Placental pericyte (primary cell): ENCODE results near the gene LRRC37A2. TPM values are rescaled to one million over a fixed set of nuclear protein-coding genes. Genes with fewer than 3 reads are reported as not detected.

ENCODE experiments used
- small RNA-seq: library from RNA; depleted of rRNA; stranded (forward); fragments of <200 nt; gene quantifications from one replicate; pipeline ENCODE3, GENCODE V24; 2012; ENCODE audit warnings: low replicate concordance
- total RNA-seq: library from RNA; depleted of rRNA; stranded (reverse); fragments of >200 nt; gene quantifications from 2 replicates; pipeline ENCODE4 v1.2.3, GENCODE V29; 2012

Gene LRRC37A2
- total RNA-seq: 7.4 and 8.3 TPM in 2 replicates

DNA sequence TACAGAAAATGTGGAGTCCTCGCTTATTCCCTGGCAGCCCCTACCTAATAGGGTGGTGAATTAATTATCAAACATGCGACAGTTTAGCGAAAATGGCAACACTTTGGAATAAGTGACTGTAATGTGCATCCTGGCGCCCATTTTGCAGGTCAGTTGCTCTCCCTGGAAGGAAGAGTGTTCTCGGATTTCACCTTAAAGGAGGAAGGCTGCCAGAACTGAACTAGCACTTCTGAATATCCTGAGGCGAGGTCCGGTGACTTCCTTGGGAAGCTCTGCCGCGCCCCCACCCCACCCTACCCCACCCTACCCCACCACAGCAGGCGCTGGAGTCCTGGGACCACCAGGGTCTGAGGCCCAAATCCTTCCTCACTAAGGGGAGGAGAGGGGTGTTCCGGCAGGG lies at the start of gene LRRC37A2:
TSS of gene LRRC37A2 (plus strand) at position 301 of the 400 bp plus-strand sequence. CDS start 245 bp downstream, outside the sequence.

DNA sequence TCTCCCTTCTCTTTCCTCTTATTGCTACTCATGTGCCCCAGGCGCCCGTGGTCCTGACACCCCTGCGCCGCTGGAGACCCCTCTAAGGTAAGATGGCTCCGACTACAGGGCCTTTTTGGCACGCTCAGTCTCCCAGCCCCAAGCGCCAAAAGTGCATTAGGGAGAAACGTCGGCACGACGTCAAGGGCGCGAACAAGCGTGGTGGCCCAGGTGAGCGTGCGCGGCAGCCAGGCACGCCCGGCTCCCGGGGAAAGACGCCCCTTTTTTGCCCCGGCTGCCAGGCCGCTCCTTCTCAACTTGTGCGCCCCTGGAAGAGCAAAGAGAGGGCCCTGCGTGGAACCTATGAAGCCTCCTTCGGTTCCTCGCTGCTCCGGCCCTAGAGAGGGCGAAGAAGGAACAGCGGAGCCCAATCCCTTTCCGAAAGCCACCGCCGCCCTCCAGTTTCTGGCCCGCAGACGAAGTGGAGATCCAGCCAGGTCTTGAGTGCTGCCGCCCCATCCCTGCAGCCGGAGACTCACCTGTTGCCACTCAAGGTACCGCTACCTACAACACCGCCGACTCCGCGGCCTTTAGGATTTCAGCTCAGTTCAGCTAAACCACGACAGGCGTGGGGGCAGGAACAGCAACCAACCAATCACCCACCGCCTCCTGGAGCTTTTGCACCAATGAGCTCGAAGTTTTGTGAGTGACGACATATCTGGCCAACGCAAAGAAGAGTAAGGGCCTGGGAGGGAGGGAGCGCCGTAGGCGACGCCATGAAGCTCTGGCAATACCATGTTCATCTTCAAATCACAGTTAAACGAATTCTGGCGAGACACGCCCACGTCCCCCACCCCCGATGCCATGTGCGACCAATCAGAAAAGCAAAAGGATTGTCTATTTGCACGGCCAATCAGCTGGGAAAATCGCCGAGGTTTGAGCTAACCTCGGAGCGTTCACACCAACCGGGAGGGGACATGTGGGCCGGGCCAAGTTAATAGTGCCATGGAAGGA lies 67.1 kb downstream of the LRRC37A2 start, which contains the start of gene ARL17A:
TSS of gene ARL17A (minus strand) at position 609 of the 993 bp plus-strand sequence. CDS start 3,369 bp downstream, outside the sequence.

DNA sequence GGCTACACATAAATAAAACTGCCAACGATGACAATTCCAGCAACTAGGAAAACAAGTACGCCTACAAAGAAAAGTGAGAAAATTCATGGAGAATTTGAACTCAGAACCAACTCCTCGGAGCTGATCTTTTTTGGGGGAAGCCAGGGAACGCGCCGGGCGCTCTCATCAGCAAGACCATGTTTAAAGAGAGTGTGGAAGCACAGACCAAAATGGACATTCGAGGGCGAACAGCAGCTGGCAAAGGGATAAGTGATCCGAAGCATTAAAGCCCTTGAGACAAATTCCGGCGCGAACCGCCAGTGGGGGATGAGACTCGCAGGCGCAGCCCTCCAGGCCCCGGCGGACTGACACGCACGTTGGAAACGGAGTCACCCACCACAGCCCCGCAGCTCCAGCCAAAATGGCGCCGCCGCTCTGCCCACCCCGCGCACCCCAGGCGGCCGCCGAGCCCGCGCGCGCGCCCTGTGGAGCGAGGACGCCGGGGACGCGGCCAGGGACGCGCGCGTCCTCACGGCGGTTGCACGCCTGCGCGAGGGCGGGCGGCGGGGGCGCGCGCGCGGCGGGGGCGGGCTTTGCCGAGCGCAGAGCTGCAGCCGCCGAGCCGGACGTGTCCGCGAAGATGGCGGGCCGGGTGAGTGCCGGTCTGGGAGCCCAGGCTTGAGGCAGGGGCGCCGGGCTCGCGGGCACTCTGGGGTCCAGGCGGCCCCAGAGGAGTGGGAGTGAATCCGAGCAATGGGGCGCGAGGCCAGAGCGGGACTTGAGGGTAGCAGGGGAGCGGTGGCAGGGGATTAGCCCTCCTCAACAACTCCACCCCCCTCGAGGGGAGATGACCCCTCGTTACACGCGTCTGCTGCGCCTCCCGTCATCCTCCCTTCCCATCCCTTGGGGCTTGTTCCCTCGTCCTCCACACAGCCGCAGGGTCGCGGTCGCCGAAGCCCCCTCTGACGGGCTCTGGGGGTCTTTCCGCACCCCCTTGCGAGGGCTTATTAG lies 78.2 kb downstream of the LRRC37A2 start, which contains the start of gene NSF:
TSS of gene NSF (plus strand) at position 513 of the 990 bp plus-strand sequence. CDS start at position 620, 107 bp downstream.

Small RNA genes lying within 50 kb of the gene (small RNA-seq; reads per million reads assigned to genes)
- gene RN7SL199P: not detected

Other genes starting within 250 kb of the LRRC37A2 start
- gene LRRC37A, start 217.3 kb upstream of the LRRC37A2 start, total RNA-seq: 4.0 and 4.2 TPM in 2 replicates
- gene ARL17B, start 150.7 kb upstream of the LRRC37A2 start, total RNA-seq: 3.3 and 4.4 TPM in 2 replicates
- 13.1 and 13.7 TPM in 2 replicates for gene ARL17A, start 67.2 kb downstream of the LRRC37A2 start, total RNA-seq
- gene NSF, start 78.2 kb downstream of the LRRC37A2 start, total RNA-seq: 56.7 and 59.1 TPM in 2 replicates